SH-SY5Y (cell line): ENCODE measurements around the gene CHST4.

Experiments used
- GATA2 ChIP-seq: IDR thresholded peaks from 2 replicates; pipeline ENCODE4 v1.6.1; 2011; ENCODE audit warnings: mild to moderate bottlenecking, low read depth, low read length
- GATA3 ChIP-seq: IDR thresholded peaks from 2 replicates; pipeline ENCODE4 v1.6.1; 2011; ENCODE audit warnings: low read depth, mild to moderate bottlenecking, low read length, moderate library complexity

DNA sequence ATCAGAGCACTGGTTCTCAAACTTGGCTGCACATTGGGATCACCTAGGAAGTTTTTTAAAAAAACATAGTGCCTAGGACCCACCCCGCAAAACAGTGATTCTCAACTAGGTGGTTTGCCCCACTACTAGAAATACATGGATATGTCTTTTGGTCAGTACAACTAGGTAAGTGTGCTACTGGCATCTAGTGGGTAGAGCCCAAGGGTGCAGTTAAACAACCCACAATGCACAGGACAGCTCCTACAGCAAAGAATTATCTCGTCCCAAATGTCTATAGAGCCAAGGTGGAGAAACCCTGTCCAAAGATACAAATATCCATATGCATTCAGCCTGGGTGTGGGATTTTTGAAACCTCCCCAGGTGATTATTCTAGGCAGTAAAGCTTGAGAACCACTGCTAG is 25.3 kb upstream of the CHST4 start:
- TF ChIP-seq GATA3: no peak
- TF ChIP-seq GATA2: no peak
